WTC11 (cell line): ENCODE data around the gene PPP2R5A. TPM values are rescaled to one million over a fixed set of nuclear protein-coding genes. Genes with fewer than 3 reads are reported as not detected.

Experiments
- ATAC-seq: fragments of 200-7000 bp; cut with Tn5 transposase; 2 replicates; pipeline ENCODE4 v1.10.0; 2021; ENCODE audit warnings: mild to moderate bottlenecking, moderate library complexity
- CTCF ChIA-PET: fragments of 300-600 bp; sonication (Branson Sonifier 250); formaldehyde crosslinking; loops from one replicate; lab custom pipeline; 2021; ENCODE audit warnings: antibody characterized with exemption; lab: Charles Lee
- POLR2A ChIA-PET: fragments of 350-600 bp; sonication (Branson Sonifier 250); formaldehyde crosslinking; loops from one replicate; lab custom pipeline; 2021; ENCODE audit warnings: antibody characterized with exemption; lab: Charles Lee
- DNase-seq: peaks from one replicate; pipeline ENCODE4 v3.0.0; 2021; ENCODE audit warnings: low spot score
- H3K27ac Mint-ChIP-seq: 2 replicates; pipeline ENCODE4 v1.8.0; 2021; ENCODE audit warnings: mixed read lengths
- H3K27me3 Mint-ChIP-seq: 2 replicates; pipeline ENCODE4 v1.8.0; 2021; ENCODE audit warnings: low read depth, mild to moderate bottlenecking, moderate library complexity, mixed read lengths
- H3K36me3 Mint-ChIP-seq: 2 replicates; pipeline ENCODE4 v1.8.0; 2021; ENCODE audit warnings: mixed read lengths
- H3K4me1 Mint-ChIP-seq: 2 replicates; pipeline ENCODE4 v1.8.0; 2022; ENCODE audit warnings: mixed read lengths
- H3K4me3 Mint-ChIP-seq: 2 replicates; pipeline ENCODE4 v1.8.0; 2021; ENCODE audit warnings: mild to moderate bottlenecking, moderate library complexity, mixed read lengths
- H3K9me3 Mint-ChIP-seq: 2 replicates; pipeline ENCODE4 v1.8.0; 2021; ENCODE audit warnings: mixed read lengths
- ARID4B ChIP-seq: sonication (generic); formaldehyde crosslinking; IDR thresholded peaks from 2 replicates; pipeline ENCODE4 v1.8.0; 2023; ENCODE audit warnings: missing genetic modification reagents, mild to moderate bottlenecking, borderline replicate concordance
- EMX1 ChIP-seq: fragments of 250-450 bp; sonication (Bioruptor Pico); IDR thresholded peaks from 2 replicates; pipeline ENCODE4 v1.8.0; 2021; ENCODE audit warnings: mild to moderate bottlenecking
- ERG ChIP-seq: fragments of 250-450 bp; sonication (Bioruptor Pico); IDR thresholded peaks from 2 replicates; pipeline ENCODE4 v1.8.0; 2021; ENCODE audit warnings: mild to moderate bottlenecking
- ESRRA ChIP-seq: sonication (generic); formaldehyde crosslinking; IDR thresholded peaks from 2 replicates; pipeline ENCODE4 v1.8.1; 2022; ENCODE audit warnings: mild to moderate bottlenecking, missing genetic modification reagents, borderline replicate concordance
- FOXK1 ChIP-seq: sonication (generic); formaldehyde crosslinking; IDR thresholded peaks from 2 replicates; pipeline ENCODE4 v1.8.0; 2022; ENCODE audit warnings: mild to moderate bottlenecking, moderate library complexity, missing genetic modification reagents
- GTF2I ChIP-seq: fragments of 250-450 bp; sonication (Bioruptor Pico); conservative IDR thresholded peaks from 2 replicates; pipeline ENCODE4 v1.4.0; 2021; ENCODE audit warnings: mild to moderate bottlenecking
- JUN ChIP-seq: sonication (generic); formaldehyde crosslinking; IDR thresholded peaks from 2 replicates; pipeline ENCODE4 v1.8.0; 2023; ENCODE audit warnings: mild to moderate bottlenecking, missing genetic modification reagents
- KAT7 ChIP-seq: sonication (generic); formaldehyde crosslinking; IDR thresholded peaks from 2 replicates; pipeline ENCODE4 v1.8.1; 2023; ENCODE audit warnings: missing genetic modification reagents, mild to moderate bottlenecking, borderline replicate concordance
- MAX ChIP-seq: sonication (generic); formaldehyde crosslinking; IDR thresholded peaks from 2 replicates; pipeline ENCODE4 v1.8.0; 2022; ENCODE audit warnings: mild to moderate bottlenecking, missing genetic modification reagents
- MYBL2 ChIP-seq: sonication (generic); formaldehyde crosslinking; IDR thresholded peaks from 2 replicates; pipeline ENCODE4 v1.8.1; 2023; ENCODE audit warnings: mild to moderate bottlenecking, moderate library complexity, missing genetic modification reagents
- NFATC4 ChIP-seq: fragments of 250-450 bp; sonication (Bioruptor Pico); IDR thresholded peaks from 2 replicates; pipeline ENCODE4 v1.9.0; 2021; ENCODE audit warnings: mild to moderate bottlenecking
- ZNF263 ChIP-seq: sonication (generic); formaldehyde crosslinking; IDR thresholded peaks from 2 replicates; pipeline ENCODE4 v1.8.1; 2022; ENCODE audit warnings: low read depth, mild to moderate bottlenecking, moderate library complexity, missing genetic modification reagents
- total RNA-seq: library from RNA; stranded (reverse); gene quantifications from 3 replicates; pipeline ENCODE4 v1.2.3, GENCODE V29; 2021
- TF ChIP-seq, protein P1 (sequence below): sonication (generic); formaldehyde crosslinking; IDR thresholded peaks from 2 replicates; pipeline ENCODE4 v1.8.1; 2023; ENCODE audit warnings: mild to moderate bottlenecking, missing genetic modification reagents, moderate library complexity
- TF ChIP-seq, protein P2 (sequence below): sonication (generic); formaldehyde crosslinking; IDR thresholded peaks from 2 replicates; pipeline ENCODE4 v1.8.1; 2023; ENCODE audit warnings: mild to moderate bottlenecking, missing genetic modification reagents, moderate library complexity
- TF ChIP-seq, protein P3 (sequence below): sonication (generic); formaldehyde crosslinking; IDR thresholded peaks from 2 replicates; pipeline ENCODE4 v1.8.1; 2023; ENCODE audit warnings: mild to moderate bottlenecking, missing genetic modification reagents, borderline replicate concordance
- TF ChIP-seq, protein P4 (sequence below): sonication (generic); formaldehyde crosslinking; IDR thresholded peaks from 2 replicates; pipeline ENCODE4 v1.8.1; 2023; ENCODE audit warnings: mild to moderate bottlenecking, missing genetic modification reagents
- TF ChIP-seq, protein P5 (sequence below): sonication (generic); formaldehyde crosslinking; IDR thresholded peaks from 2 replicates; pipeline ENCODE4 v1.8.1; 2023; ENCODE audit warnings: mild to moderate bottlenecking, moderate library complexity, missing genetic modification reagents
- TF ChIP-seq, protein P6 (sequence below): sonication (generic); formaldehyde crosslinking; conservative IDR thresholded peaks from 2 replicates; pipeline ENCODE4 v1.8.1; 2022; ENCODE audit warnings: mild to moderate bottlenecking, missing genetic modification reagents

Gene PPP2R5A
- total RNA-seq, 1 experiment from 2014 or later, result 35.9 TPM

DNA sequence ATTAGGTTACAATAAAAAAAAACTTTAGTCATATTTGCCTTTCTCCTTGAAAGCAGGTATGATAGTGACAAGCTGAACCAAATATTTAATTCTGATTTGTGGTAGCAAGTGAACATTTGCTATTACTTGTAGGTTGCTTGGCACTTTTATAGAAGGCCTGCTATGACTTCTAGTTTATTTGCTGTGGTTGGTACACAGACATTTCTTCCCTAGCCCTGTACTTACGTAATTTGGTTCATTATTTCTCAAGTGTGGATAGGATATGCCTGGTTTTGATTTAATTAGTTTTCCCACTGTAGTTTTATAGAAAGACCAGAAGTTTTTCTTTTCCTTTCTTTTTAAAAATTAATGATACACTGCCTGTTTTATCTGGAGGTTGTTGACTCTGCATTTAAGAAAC lies 55.9 kb downstream of the PPP2R5A start:
- CTCF ChIA-PET, result interaction anchor here (1.4 kb wide), 1 partner anchor 115 kb away, joined by 3 read pairs; no protein-coding TSS in a partner anchor
- peaks cover 3% of the 10 kb centered on the region for H3K36me3 Mint-ChIP-seq
- H3K9me3 Mint-ChIP-seq, result no peaks in the 10 kb centered on the region

DNA sequence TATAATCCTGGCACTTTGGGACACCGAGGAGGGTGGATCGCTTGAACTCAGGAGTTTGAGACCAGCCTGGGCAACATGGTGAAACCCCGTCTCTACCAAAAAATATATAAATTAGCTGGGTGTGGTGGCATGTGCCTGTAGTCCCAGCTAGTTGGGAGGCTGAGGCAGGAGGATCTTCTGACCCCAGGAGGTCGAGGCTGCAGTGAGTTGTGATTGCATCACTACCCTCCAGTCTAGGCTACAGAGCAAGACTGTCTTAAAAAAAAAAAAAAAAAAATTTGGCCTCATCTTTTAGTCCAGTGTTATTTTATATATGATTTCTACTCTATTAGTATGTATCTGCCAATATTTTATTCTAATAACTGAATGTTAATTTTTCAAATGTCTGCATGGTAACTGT lies 59.7 kb downstream of the PPP2R5A start:
- H3K9me3 Mint-ChIP-seq, result no peaks in the 10 kb centered on the region
- H3K4me3 Mint-ChIP-seq, result no peak overlapping the region
- H3K27ac Mint-ChIP-seq, result no peak overlapping the region
- H3K4me1 Mint-ChIP-seq, result no peaks in the 10 kb centered on the region
- CTCF ChIA-PET, result interaction anchor here (1.3 to 2.2 kb wide), 2 partner anchors 111 to 309 kb away, joined by 4 to 8 read pairs; partner anchors contain the start of genes DTL and INTS7
- no peaks in the 10 kb centered on the region for H3K27me3 Mint-ChIP-seq
- H3K36me3 Mint-ChIP-seq, result peaks cover 3% of the 10 kb centered on the region
- ATAC-seq (no peak), DNase-seq (no peak)
- POLR2A ChIA-PET, result no interaction called here
- TF ChIP-seq, protein P1, sequence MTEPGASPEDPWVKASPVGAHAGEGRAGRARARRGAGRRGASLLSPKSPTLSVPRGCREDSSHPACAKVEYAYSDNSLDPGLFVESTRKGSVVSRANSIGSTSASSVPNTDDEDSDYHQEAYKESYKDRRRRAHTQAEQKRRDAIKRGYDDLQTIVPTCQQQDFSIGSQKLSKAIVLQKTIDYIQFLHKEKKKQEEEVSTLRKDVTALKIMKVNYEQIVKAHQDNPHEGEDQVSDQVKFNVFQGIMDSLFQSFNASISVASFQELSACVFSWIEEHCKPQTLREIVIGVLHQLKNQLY (CRISPR knock-in tag), result no peak
- TF ChIP-seq ZNF263 (CRISPR knock-in tag), result no peak
- no peak for TF ChIP-seq JUN (CRISPR knock-in tag)
- TF ChIP-seq ESRRA (CRISPR knock-in tag), result no peak
- no peak for TF ChIP-seq MYBL2
- no peak for TF ChIP-seq ARID4B
- no peak for TF ChIP-seq ERG (CRISPR knock-in tag)
- TF ChIP-seq, protein P2, sequence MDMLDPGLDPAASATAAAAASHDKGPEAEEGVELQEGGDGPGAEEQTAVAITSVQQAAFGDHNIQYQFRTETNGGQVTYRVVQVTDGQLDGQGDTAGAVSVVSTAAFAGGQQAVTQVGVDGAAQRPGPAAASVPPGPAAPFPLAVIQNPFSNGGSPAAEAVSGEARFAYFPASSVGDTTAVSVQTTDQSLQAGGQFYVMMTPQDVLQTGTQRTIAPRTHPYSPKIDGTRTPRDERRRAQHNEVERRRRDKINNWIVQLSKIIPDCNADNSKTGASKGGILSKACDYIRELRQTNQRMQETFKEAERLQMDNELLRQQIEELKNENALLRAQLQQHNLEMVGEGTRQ (CRISPR knock-in tag), result no peak

More for the DNA sequence above, 55.9 kb downstream of the PPP2R5A start:
- DNase-seq (no peak), ATAC-seq (no peak)
- POLR2A ChIA-PET, result no interaction called here
- TF ChIP-seq, protein P3, sequence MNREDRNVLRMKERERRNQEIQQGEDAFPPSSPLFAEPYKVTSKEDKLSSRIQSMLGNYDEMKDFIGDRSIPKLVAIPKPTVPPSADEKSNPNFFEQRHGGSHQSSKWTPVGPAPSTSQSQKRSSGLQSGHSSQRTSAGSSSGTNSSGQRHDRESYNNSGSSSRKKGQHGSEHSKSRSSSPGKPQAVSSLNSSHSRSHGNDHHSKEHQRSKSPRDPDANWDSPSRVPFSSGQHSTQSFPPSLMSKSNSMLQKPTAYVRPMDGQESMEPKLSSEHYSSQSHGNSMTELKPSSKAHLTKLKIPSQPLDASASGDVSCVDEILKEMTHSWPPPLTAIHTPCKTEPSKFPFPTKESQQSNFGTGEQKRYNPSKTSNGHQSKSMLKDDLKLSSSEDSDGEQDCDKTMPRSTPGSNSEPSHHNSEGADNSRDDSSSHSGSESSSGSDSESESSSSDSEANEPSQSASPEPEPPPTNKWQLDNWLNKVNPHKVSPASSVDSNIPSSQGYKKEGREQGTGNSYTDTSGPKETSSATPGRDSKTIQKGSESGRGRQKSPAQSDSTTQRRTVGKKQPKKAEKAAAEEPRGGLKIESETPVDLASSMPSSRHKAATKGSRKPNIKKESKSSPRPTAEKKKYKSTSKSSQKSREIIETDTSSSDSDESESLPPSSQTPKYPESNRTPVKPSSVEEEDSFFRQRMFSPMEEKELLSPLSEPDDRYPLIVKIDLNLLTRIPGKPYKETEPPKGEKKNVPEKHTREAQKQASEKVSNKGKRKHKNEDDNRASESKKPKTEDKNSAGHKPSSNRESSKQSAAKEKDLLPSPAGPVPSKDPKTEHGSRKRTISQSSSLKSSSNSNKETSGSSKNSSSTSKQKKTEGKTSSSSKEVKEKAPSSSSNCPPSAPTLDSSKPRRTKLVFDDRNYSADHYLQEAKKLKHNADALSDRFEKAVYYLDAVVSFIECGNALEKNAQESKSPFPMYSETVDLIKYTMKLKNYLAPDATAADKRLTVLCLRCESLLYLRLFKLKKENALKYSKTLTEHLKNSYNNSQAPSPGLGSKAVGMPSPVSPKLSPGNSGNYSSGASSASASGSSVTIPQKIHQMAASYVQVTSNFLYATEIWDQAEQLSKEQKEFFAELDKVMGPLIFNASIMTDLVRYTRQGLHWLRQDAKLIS (CRISPR knock-in tag), result no peak
- TF ChIP-seq NFATC4 (CRISPR knock-in tag), result no peak
- TF ChIP-seq FOXK1 (CRISPR knock-in tag), result no peak
- TF ChIP-seq MAX, result no peak
- TF ChIP-seq, protein P4, sequence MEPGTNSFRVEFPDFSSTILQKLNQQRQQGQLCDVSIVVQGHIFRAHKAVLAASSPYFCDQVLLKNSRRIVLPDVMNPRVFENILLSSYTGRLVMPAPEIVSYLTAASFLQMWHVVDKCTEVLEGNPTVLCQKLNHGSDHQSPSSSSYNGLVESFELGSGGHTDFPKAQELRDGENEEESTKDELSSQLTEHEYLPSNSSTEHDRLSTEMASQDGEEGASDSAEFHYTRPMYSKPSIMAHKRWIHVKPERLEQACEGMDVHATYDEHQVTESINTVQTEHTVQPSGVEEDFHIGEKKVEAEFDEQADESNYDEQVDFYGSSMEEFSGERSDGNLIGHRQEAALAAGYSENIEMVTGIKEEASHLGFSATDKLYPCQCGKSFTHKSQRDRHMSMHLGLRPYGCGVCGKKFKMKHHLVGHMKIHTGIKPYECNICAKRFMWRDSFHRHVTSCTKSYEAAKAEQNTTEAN (CRISPR knock-in tag), result no peak
- TF ChIP-seq, protein P5, sequence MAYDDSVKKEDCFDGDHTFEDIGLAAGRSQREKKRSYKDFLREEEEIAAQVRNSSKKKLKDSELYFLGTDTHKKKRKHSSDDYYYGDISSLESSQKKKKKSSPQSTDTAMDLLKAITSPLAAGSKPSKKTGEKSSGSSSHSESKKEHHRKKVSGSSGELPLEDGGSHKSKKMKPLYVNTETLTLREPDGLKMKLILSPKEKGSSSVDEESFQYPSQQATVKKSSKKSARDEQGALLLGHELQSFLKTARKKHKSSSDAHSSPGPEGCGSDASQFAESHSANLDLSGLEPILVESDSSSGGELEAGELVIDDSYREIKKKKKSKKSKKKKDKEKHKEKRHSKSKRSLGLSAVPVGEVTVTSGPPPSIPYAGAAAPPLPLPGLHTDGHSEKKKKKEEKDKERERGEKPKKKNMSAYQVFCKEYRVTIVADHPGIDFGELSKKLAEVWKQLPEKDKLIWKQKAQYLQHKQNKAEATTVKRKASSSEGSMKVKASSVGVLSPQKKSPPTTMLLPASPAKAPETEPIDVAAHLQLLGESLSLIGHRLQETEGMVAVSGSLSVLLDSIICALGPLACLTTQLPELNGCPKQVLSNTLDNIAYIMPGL (CRISPR knock-in tag), result no peak
- no peak for TF ChIP-seq EMX1 (CRISPR knock-in tag)
- TF ChIP-seq KAT7 (CRISPR knock-in tag), result no peak
- no peak for TF ChIP-seq JUN (CRISPR knock-in tag)
- TF ChIP-seq, protein P6, sequence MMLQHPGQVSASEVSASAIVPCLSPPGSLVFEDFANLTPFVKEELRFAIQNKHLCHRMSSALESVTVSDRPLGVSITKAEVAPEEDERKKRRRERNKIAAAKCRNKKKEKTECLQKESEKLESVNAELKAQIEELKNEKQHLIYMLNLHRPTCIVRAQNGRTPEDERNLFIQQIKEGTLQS, result no peak
- TF ChIP-seq ZNF263 (CRISPR knock-in tag), result no peak
- TF ChIP-seq GTF2I, result no peak
- H3K4me1 Mint-ChIP-seq, result no peaks in the 10 kb centered on the region
- H3K4me3 Mint-ChIP-seq, result no peak overlapping the region
- no peak overlapping the region for H3K27ac Mint-ChIP-seq
- H3K27me3 Mint-ChIP-seq, result no peaks in the 10 kb centered on the region
